Esophagus mucosa (tissue), 1 donor: ENCODE results near the gene FAM43A. TPM values are rescaled to one million over a fixed set of nuclear protein-coding genes. Genes with fewer than 3 reads are reported as not detected.

Source experiments
- ATAC-seq: fragments of 200-7000 bp; cut with Tn5 transposase; one replicate; pipeline ENCODE4 v1.9.1; 2020
- total RNA-seq: library from RNA; stranded (reverse); gene quantifications from one replicate; pipeline ENCODE4 v1.2.4, GENCODE V29; 2023
- donor health status: DM: yes; HTN: yes; CAD: no.

The FAM43A gene
- total RNA-seq = 23.4 TPM

GRCh38 chr3:194685718-194686413 lies at the start of gene FAM43A:
TSS of gene FAM43A (plus strand) at chr3:194685883. CDS start at chr3:194686827, 944 bp downstream.
- peak; percentile 76 for ATAC-seq

- ATAC-seq = peak; percentile 21
These were observed 48.6 kb upstream of the FAM43A start for GRCh38 chr3:194637066-194637465.

GRCh38 chr3:194637541-194638400 lies 47.9 kb upstream of the FAM43A start:
- no peak for ATAC-seq

- no peak for ATAC-seq
These were observed 46.6 kb upstream of the FAM43A start for GRCh38 chr3:194638991-194639605.

- no peak for ATAC-seq
These were observed 44.9 kb upstream of the FAM43A start for GRCh38 chr3:194640829-194641228.

- no peak for ATAC-seq
These were observed 42.9 kb upstream of the FAM43A start for GRCh38 chr3:194642769-194643168.

GRCh38 chr3:194647747-194648146 lies 37.9 kb upstream of the FAM43A start:
- no peak for ATAC-seq

- ATAC-seq = no peak
These were observed 31.2 kb upstream of the FAM43A start for GRCh38 chr3:194654443-194654842.

- no peak for ATAC-seq
These were observed 28.2 kb upstream of the FAM43A start for GRCh38 chr3:194657439-194657838.

GRCh38 chr3:194658477-194659242 lies 27.0 kb upstream of the FAM43A start:
- no peak for ATAC-seq

GRCh38 chr3:194659778-194660177 lies 25.9 kb upstream of the FAM43A start:
- ATAC-seq = no peak

GRCh38 chr3:194661374-194661773 lies 24.3 kb upstream of the FAM43A start:
- ATAC-seq = no peak

- ATAC-seq = no peak
These were observed 23.7 kb upstream of the FAM43A start for GRCh38 chr3:194661946-194662345.

- ATAC-seq = no peak
These were observed 20.8 kb upstream of the FAM43A start for GRCh38 chr3:194664857-194665256.

- ATAC-seq = peak; percentile 14
These were observed 18.3 kb upstream of the FAM43A start for GRCh38 chr3:194667363-194667762.

- ATAC-seq = peak; percentile 17
These were observed 14.2 kb upstream of the FAM43A start for GRCh38 chr3:194671511-194671899.

- peak; percentile 94 for ATAC-seq
These were observed 13.5 kb upstream of the FAM43A start, which contains the start of gene LSG1 for GRCh38 chr3:194671900-194672808. TSS of gene LSG1 (minus strand) at chr3:194672191. CDS start at chr3:194672162, 29 bp downstream.

- ATAC-seq = peak; percentile 5
These were observed 12.8 kb upstream of the FAM43A start for GRCh38 chr3:194672876-194673275.

GRCh38 chr3:194673761-194674160 lies 11.9 kb upstream of the FAM43A start:
- no peak for ATAC-seq

- no peak for ATAC-seq
These were observed 10.5 kb upstream of the FAM43A start for GRCh38 chr3:194675081-194675640.

GRCh38 chr3:194675680-194676079 lies 10.0 kb upstream of the FAM43A start:
- ATAC-seq = peak; percentile 12
